KBM-7 (cell line): Measurements from ENCODE around the gene ENDOU.
"Not testable (repeated sequence)": the region's sequence is repeated elsewhere in the genome, so short reads cannot be mapped to it uniquely, and the experiment has no call there.

Experiments used
- DNase-seq: peaks from one replicate; pipeline ENCODE4 v3.0.0-alpha.2; 2015
- in situ Hi-C: fragments of 300-500 bp; cut with MboI; formaldehyde crosslinking; loops from 2 replicates; pipeline ENCODE4 v1.14.3; 2020; ENCODE audit warnings: low sequenced_read_pairs, low pct_unique_long_range_greater_than_20kb, mixed read lengths

The ENDOU gene

DNA sequence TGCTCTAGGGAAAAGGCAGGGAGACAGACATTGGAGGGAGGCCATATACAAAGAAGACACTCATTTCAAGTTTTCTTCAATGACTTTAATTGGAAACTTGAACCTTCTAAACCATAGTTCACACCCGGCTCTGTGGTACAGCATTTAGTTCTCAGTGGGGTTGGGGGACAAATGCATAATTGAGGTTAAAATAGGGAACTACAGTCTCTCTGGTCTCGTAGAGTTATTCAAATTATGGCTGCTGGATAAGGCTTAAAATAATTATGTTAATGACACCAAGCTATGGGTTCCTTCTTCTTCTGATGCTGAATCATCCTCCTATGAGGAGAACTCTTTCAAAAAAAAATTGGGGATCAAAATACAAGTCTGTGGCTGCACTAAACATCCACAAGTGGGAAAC lies 15.6 kb downstream of the ENDOU start:
- in situ Hi-C loops = no loop called here

DNA sequence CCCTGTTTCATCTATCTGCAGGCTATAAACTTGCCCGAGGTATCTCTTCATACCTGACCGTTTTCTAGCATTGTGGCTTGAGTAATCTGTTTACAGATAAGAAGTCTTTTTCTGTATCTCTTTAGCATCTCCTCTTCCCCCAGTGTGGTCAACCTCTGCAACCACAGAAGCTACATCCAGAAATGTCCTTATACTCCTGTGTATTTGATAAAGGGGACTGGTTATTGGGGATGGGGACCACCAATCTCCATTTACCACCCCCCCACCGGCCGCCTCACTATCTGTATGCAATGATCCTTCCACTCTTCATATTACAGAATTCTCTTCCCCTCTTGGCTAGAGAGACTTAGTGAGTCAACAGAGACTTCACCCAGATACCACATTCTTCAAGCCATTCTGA lies 16.1 kb downstream of the ENDOU start:
- in situ Hi-C loops = no loop called here
- peak; percentile 15 for DNase-seq

More for the DNA sequence above, 15.6 kb downstream of the ENDOU start:
- DNase-seq = peak; percentile 63

DNA sequence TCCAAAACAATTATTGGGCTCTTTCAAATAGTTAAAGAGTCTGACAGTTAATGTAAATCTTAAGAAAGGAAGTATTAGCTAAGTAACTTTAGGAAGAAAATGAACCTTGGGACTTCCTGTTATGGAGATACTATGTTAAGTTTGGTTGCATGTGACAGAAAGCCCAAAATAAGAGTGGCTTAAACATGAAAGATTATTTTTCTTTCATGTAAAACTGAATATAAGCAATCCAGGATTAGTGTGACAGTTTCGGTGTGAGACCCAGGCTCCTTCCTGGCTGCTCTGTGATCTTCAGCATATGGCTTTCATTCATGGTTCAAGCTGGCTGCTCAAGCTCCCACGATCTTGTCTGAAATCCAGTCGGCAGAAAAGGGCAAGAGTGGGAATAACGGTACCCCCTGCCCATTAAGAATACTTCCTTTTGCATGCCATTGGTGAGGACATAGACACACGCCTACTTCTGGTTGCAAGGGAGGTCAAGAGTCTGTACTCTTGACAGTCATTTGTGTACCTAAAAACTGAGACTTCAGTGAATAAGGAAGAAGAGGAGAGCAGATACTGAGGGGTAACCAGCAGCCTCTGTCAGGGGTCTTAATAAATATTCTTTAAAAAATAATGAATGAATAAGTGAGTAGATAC lies 17.3 kb downstream of the ENDOU start:
- in situ Hi-C loops = no loop called here
- DNase-seq = peak; percentile 25

DNA sequence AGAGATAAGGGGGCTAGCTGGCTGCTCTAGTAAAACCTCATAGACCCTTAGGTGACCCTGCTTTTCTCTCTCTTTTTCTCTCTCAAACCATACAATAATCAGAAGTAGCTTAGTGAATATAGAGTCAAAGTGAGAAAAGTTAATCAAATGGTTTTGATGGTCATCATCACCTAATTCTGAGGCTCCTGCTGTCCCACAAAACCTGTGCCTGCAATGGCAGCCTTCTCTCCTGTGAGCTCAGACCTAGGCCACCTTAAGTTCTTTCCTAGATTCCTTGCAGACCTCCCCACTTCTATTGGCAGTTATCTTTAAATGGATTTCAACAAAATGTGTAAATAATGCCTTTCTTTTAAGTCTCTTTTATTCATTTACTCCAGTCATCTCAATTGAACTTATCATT lies 17.9 kb downstream of the ENDOU start:
- no peak for DNase-seq
- in situ Hi-C loops = no loop called here

DNA sequence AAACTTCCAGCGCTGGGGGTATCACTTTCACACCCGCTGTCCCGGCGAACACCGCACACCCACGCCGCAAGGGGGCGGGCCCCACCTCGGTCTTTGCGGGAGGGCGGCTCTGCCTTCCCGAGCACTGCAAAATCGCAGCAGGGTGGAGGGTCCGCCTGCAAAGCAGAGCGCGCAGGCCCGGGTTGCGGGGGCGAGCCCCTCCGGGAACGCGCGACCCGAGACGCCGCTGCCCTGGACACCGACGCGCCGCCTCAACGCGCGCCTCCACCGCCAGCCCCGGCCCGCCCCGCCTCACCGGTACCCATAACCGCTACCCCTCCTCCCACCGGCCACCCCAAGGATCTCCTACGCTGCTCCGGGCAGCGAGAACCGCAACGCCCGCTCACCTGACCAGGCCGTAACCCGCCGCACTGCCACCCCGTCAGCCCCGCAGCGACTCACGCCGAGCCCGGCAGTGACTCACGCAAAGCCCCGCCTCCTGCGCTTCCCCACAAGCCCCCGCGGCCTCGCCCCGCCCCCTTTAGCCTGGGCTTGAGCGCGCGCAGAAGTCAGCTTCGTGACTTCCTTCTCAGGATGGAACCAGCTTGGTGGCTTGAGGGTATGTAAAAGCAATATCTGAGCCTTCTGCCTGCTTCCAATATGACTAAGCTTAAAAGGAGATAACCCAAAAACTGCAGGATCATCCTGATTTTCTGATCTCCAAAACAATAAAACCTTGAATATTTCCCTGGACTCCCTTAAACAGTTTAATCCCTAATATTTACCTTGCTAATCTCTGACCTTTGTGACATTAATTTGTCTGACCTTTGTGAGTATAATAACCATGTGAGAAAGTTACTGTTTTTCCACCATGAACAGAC lies 19.5 kb downstream of the ENDOU start, which contains the start of gene RPAP3:
Gene RPAP3 (minus strand): TSS at position 465 of the 860 bp plus-strand sequence. CDS start 3,190 bp downstream, outside the sequence.
- in situ Hi-C loops = no loop called here
- peak; percentile 86 for DNase-seq

DNA sequence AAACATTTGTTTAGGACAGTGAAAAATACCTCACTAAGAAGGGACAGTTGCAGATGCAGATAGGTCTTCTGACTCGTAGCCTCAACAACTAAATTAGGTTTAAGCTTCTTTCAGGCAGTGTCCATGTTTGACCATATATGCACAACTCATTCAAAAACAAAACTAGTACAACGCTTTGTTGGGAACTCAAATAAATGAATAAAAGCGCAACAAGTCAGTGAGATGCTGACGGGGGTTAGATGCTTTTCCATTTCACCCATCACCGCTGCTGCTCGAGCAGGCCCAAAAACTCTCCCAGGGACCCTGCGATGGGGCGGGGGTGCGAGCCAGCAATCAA lies 20.1 kb downstream of the ENDOU start:
- in situ Hi-C loops = no loop called here
- no peak for DNase-seq

DNA sequence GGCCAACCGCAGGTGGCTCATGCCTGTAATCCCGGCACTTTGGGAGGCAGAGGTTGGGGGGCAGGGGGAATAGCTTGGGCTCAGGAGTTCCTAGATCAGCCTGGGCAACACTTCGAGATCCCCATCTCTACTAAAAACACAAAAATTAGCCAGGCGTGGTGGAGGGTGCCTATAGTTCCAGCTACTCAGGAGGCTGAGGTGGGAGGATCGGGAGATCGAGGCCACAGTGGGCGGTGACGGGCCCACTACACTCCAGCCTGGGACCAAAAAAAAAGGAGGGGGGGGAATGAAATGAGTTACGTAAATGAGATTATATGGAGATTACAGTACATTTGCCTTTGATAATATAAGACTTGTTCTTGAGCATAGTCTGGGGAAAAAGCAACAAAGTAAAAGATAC lies 20.6 kb downstream of the ENDOU start:
- in situ Hi-C loops = no loop called here
- no peak for DNase-seq

DNA sequence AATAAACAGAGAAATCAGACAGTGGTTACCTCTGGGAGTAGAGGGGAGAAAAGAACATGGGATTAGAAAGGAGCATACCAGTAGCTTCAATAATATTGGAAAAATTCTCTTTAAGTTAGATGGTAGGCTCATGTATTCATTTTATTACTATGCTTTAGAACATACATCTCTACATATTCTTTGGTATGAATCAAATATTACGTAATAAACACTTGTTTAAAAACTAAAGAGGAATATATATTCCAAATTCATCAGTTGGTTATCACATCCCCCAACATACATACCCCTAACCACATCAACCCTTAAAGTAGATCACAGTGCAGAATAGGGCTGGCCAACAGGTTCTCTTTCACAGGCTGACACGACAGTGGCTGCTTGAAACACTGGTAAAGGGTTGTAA lies 25.0 kb downstream of the ENDOU start:
- no peak for DNase-seq
- in situ Hi-C loops = no loop called here

DNA sequence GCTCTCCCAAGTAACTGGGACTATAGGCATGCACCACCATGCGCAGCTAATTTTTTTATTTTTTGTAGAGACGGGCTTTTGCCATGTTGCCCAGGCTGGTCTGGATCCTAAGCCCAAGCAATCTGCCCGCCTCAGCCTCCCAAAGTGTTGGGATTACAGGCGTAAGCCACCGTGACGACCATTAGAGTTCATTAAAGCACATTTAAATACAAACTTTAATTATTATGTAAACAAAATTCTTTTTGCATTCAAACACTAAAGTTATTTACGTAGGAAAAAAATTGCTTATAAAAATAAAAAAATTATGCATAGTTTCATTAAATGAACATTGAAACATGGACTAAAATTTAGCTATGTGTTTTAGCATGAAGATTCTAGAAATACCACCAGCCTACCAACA lies 26.7 kb downstream of the ENDOU start:
- DNase-seq = no peak
- in situ Hi-C loops = no loop called here

DNA sequence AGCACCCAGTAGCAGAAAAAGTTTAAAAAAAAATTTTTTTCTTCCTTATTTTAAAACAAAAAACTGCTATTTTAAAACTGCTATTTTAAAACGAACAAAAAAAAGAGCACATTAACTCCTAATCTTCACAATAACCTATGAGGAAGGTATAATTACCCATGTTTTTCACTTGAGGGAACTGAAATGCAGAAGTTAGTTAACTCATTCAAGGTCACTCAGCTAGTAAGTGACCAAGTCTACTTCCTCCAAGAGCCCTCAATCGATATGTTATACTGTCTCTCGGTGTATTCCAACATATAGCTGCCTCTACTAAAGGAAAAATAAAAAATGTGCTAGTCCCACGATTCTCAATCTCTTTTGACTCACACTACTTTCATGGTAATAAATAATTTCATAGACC lies 27.2 kb downstream of the ENDOU start:
- peak; percentile 67 for DNase-seq
- in situ Hi-C loops = no loop called here

DNA sequence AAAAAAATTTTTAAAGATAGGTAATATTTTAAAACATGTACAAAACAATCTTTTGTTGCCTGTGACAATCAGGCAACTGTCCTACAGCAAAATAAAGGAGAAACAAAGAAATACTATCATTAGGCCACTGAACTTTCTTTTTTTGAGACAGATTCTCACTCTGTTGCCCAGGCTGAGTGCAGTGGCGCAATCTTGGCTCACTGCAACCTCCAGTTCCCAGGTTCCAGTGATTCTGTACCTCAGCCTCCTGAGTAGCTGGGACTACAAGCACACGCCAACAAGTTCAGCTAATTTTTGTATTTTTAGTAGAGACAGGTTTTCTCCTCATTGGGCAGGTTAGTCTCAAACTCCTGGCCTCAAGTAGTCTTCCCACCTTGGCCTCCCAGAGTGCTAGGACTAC lies 36.1 kb downstream of the ENDOU start:
- in situ Hi-C loops = no loop called here
- no peak for DNase-seq

DNA sequence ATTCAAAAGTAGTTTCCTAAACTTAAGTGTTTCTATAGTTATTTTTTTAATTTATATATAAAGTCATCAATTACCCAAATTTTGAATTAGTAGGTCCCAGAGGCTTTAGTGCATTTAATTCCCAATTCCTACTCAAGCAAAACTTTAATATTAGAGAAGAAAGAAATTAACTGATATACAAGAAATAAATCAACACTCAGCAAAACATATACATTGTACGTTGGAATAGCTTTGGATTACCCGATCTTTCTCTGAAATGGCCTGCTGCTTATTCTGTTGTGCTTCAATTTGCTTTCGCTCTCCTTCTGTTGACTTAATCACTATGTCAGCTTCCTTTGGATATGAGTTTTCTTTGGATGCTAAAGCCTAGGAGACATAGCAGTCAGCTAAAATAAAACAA lies 37.7 kb downstream of the ENDOU start:
- DNase-seq = no peak
- in situ Hi-C loops = no loop called here

DNA sequence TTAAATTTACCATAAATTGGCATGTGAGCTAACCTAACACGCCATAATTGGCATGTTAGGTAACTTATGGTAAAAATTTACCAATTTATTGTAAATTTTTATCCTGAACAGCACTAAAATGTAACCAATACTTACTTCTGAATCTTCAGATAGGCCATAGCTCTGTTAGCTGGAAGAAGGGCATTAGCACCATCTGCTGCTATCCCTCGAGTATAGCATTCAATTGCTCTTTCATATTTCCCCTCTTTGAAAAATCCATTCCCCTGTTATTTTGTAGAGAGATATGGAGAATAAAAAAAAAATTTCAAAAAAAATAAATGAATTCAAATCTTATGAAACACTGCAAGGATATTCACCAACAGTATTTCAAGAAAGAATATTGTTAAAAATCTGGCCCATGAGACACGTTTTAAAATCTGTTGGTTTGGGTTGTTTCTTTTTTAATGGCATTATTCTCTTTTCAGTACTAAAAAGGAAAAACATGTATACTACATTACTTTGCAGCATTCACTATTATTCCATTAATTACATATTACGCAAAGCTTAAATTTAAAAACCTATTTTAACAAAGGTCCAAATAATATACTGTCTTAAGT lies 38.5 kb downstream of the ENDOU start:
- in situ Hi-C loops = no loop called here
- DNase-seq = peak; percentile 58

DNA sequence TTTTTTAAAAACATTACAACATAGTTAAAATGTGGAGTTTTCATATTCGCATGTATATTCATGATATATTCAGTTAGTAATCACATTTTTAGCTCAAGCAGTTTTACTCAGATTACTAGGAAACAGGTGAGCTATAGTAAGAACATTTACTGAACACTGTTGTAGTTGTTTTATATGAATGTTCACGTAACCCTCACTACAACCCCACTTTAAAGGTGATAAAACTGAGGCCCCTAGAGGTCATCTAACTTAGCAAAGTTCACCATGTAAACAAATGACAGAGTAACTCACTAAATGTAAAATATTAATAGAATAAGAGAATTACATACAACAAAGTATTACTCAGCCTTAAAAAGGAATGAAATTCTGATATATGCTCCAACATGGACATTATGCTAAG lies 45.5 kb downstream of the ENDOU start:
- DNase-seq = no peak
- in situ Hi-C loops = no loop called here

DNA sequence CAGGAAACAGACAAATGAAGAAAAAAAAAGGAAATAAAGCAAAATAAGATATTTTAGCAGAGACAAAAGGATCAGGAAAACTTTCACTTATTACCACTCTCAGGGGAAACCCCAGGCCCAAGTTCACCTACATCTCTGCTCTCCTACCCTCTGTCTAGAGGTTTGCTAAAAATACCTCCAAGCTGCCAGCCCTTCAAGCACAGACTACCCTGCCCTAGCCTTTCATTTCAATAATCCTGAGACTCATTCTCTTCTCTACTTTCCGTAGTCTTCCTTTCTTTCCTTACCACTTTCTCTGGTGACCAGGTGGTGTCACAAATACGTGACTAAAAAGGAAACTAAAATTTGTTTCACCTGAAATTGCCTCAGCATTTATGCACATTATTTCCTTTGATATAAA lies 53.2 kb downstream of the ENDOU start:
- no peak for DNase-seq
- in situ Hi-C loops = no loop called here

DNA sequence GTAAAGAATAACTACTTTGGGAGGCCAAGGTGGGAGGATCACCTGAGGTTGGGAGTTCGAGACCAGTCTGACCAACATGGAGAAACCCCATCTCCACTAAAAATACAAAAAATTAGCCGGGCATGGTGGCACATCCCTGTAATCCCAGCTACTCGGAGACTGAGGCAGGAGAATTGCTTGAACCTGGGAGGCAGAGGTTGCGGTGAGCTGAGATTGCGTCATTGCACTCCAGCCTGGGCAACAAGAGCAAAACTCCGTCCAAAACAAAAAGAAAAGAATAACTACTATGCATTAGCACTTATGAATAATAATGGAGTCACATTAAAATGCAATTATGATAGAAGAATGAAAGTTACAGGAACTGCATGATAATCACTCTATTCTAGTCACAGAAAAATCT lies 57.4 kb downstream of the ENDOU start:
- in situ Hi-C loops, DNase-seq: not testable (repeated sequence)
